Natural killer cell (primary cell): Measurements from ENCODE around the gene XK. TPM values are rescaled to one million over a fixed set of nuclear protein-coding genes. Genes with fewer than 3 reads are reported as not detected.
"Not testable (repeated sequence)": the region's sequence is repeated elsewhere in the genome, so short reads cannot be mapped to it uniquely, and the experiment has no call there.

ENCODE experiments used
- ATAC-seq, 3 donors: fragments of 150-1000 bp in 2 of 3; fragments of 200-7000 bp in 1 of 3; cut with Tn5 transposase; 1 replicate in 1 of 3; 2 replicates in 2 of 3; pipeline ENCODE4 v1.10.0; 2021; ENCODE audit warnings: mild to moderate bottlenecking in 2 of 3, moderate library complexity in 2 of 3
- DNase-seq, 2 donors: peaks; one replicate each; pipeline versions ENCODE4 v3.0.0 to v3.0.0-alpha.2; 2013 to 2021; ENCODE audit warnings: mixed read lengths in 1 of 2
- H3K27ac ChIP-seq: one replicate; pipeline ENCODE4 v1.5.1; 2013; ENCODE audit warnings: mild to moderate bottlenecking, low read length
- H3K27me3 ChIP-seq: one replicate; pipeline ENCODE4 v1.6.1; 2013; ENCODE audit warnings: low read length; ENCODE audit not compliant: control insufficient read depth, insufficient read depth
- H3K36me3 ChIP-seq: one replicate; pipeline ENCODE4 v1.6.1; 2013; ENCODE audit warnings: low read length; ENCODE audit not compliant: control insufficient read depth, insufficient read depth
- H3K4me1 ChIP-seq: one replicate; pipeline ENCODE4 v1.6.1; 2013; ENCODE audit warnings: low read length; ENCODE audit not compliant: control insufficient read depth, insufficient read depth
- H3K4me3 ChIP-seq: one replicate; pipeline ENCODE4 v1.5.1; 2013; ENCODE audit warnings: low read length
- H3K9me3 ChIP-seq: one replicate; pipeline ENCODE4 v1.6.1; 2013; ENCODE audit warnings: low read length; ENCODE audit not compliant: control insufficient read depth, insufficient read depth
- H3K27ac Mint-ChIP-seq, 2 donors: one replicate each; pipeline ENCODE4 v1.8.0; 2022; ENCODE audit warnings: mild to moderate bottlenecking in 2 of 2, mixed read lengths in 2 of 2, moderate library complexity in 1 of 2
- H3K27me3 Mint-ChIP-seq, 2 donors: one replicate each; pipeline ENCODE4 v1.8.0; 2022; ENCODE audit warnings: low read depth in 2 of 2, mixed read lengths in 2 of 2
- H3K36me3 Mint-ChIP-seq: one replicate; pipeline ENCODE4 v1.8.0; 2022; ENCODE audit warnings: mixed read lengths
- H3K4me1 Mint-ChIP-seq, 2 donors: one replicate each; pipeline ENCODE4 v1.8.0; 2022; ENCODE audit warnings: mixed read lengths in 2 of 2
- H3K4me3 Mint-ChIP-seq: one replicate; pipeline ENCODE4 v1.8.0; 2022; ENCODE audit warnings: mild to moderate bottlenecking, moderate library complexity, mixed read lengths
- H3K9me3 Mint-ChIP-seq, 2 donors: one replicate each; pipeline ENCODE4 v1.8.0; 2022; ENCODE audit warnings: mixed read lengths in 2 of 2
- WGBS: methylation state at CpG from one replicate; pipeline ENCODE4 v1.1.7; 2013; ENCODE audit warnings: missing lambda C conversion rate; ENCODE audit not compliant: insufficient coverage; 5-methylcytosine and 5-hydroxymethylcytosine counted together
- intact Hi-C: fragments of 100-400 bp; cut with micrococcal nuclease; formaldehyde crosslinking; loops from one replicate; pipeline ENCODE4 v1.14.2; 2022
- total RNA-seq, 4 donors: library from RNA; stranded (reverse); fragments of 120-200 nt in 1 of 4; gene quantifications; one replicate each; pipeline versions ENCODE4 v1.2.3 to v1.2.4, GENCODE V29; 2013 to 2022
- TF ChIP-seq, protein P1 (sequence below): fragments of 200-600 bp; IDR thresholded peaks from one replicate; pipeline ENCODE4 v1.8.0; 2022; ENCODE audit warnings: antibody characterized with exemption

The XK gene
- total RNA-seq, 3 donors from 2014 or later (not counting 1 experiment from before 2014, with no cell fraction given): 0.29 to 1.3 (median 0.56) TPM

- Histone ChIP-seq H3K4me3 (no peak overlapping the region), H3K4me1 (no peaks in the 10 kb centered on the region), H3K27ac (no peak overlapping the region), H3K36me3 (no peaks in the 10 kb centered on the region), H3K27me3 (no peaks in the 10 kb centered on the region), H3K9me3 (no peaks in the 10 kb centered on the region)
- Mint-ChIP-seq H3K4me3 (no peak overlapping the region), H3K27ac (no peak overlapping the region), H3K4me1 (peaks cover 7 to 16% of the 10 kb centered on the region in 2 donors), H3K36me3 (no peaks in the 10 kb centered on the region), H3K27me3 (no peaks in the 10 kb centered on the region), H3K9me3 (no peaks in the 10 kb centered on the region)
- intact Hi-C loops: no loop called here
- ATAC-seq (no peak), DNase-seq (no peak)
- TF ChIP-seq, protein P1, sequence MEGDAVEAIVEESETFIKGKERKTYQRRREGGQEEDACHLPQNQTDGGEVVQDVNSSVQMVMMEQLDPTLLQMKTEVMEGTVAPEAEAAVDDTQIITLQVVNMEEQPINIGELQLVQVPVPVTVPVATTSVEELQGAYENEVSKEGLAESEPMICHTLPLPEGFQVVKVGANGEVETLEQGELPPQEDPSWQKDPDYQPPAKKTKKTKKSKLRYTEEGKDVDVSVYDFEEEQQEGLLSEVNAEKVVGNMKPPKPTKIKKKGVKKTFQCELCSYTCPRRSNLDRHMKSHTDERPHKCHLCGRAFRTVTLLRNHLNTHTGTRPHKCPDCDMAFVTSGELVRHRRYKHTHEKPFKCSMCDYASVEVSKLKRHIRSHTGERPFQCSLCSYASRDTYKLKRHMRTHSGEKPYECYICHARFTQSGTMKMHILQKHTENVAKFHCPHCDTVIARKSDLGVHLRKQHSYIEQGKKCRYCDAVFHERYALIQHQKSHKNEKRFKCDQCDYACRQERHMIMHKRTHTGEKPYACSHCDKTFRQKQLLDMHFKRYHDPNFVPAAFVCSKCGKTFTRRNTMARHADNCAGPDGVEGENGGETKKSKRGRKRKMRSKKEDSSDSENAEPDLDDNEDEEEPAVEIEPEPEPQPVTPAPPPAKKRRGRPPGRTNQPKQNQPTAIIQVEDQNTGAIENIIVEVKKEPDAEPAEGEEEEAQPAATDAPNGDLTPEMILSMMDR: no peak
- WGBS: 81% methylated on average over 3 of the region's 3 CpGs
Observed at GRCh38 chrX:37641859-37642258, 43.7 kb upstream of the XK start.

- TF ChIP-seq, protein P1: no peak
- H3K36me3 ChIP-seq: no peaks in the 10 kb centered on the region
- no peaks in the 10 kb centered on the region for H3K27me3 ChIP-seq
- H3K4me1 ChIP-seq: no peaks in the 10 kb centered on the region
- no peaks in the 10 kb centered on the region for H3K36me3 Mint-ChIP-seq
- H3K4me3 ChIP-seq: no peak overlapping the region
- H3K4me1 Mint-ChIP-seq: peaks cover 6 to 7% of the 10 kb centered on the region in 2 donors
- WGBS: 84% methylated on average over 6 of the region's 6 CpGs
- DNase-seq (no peak), ATAC-seq (no peak)
- H3K4me3 Mint-ChIP-seq: no peak overlapping the region
- intact Hi-C loops: no loop called here
- H3K27ac Mint-ChIP-seq: no peak overlapping the region
- H3K27me3 Mint-ChIP-seq: no peaks in the 10 kb centered on the region
- H3K27ac ChIP-seq: no peak overlapping the region
- no peaks in the 10 kb centered on the region for H3K9me3 Mint-ChIP-seq
- no peaks in the 10 kb centered on the region for H3K9me3 ChIP-seq
Observed at GRCh38 chrX:37644381-37645305, 40.9 kb upstream of the XK start.

DNA sequence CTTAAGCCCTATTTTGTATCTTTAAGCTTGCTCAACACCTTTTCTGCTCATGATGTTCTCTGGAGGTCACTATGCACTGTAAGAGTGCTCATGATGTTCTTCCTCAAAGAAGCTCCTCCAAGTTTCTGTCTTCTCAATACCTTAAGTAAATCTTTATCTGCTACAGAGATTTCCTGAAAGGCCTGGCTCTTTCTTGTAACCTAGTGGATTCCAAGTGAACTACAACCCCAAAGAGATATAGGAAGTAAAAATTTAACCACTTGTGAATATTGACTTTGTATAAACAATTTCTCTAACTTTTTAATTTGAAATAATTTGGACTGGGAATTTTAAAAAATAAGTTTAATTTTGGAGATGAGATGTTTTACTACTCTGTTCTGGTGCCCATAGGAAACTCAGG is 39.3 kb upstream of the XK start:
- Mint-ChIP-seq H3K4me1 (peaks cover 6 to 7% of the 10 kb centered on the region in 2 donors), H3K4me3 (no peak overlapping the region), H3K27me3 (no peaks in the 10 kb centered on the region), H3K27ac (no peak overlapping the region), H3K9me3 (no peaks in the 10 kb centered on the region), H3K36me3 (no peaks in the 10 kb centered on the region)
- Histone ChIP-seq H3K27me3 (no peaks in the 10 kb centered on the region), H3K27ac (no peak overlapping the region), H3K4me3 (no peak overlapping the region), H3K4me1 (no peaks in the 10 kb centered on the region), H3K36me3 (no peaks in the 10 kb centered on the region), H3K9me3 (no peaks in the 10 kb centered on the region)
- TF ChIP-seq, protein P1: no peak
- DNase-seq (no peak), ATAC-seq (no peak)
- intact Hi-C loops: no loop called here

- WGBS: no CpG with 5 or more reads among the region's 2 CpGs
- H3K36me3 ChIP-seq, H3K27me3 Mint-ChIP-seq, intact Hi-C loops, H3K27ac Mint-ChIP-seq, ATAC-seq, H3K36me3 Mint-ChIP-seq, H3K27ac ChIP-seq, H3K4me1 ChIP-seq, H3K27me3 ChIP-seq, DNase-seq, H3K9me3 ChIP-seq, H3K4me3 ChIP-seq, H3K9me3 Mint-ChIP-seq, H3K4me3 Mint-ChIP-seq: not testable (repeated sequence)
- peaks cover 2 to 11% of the 10 kb centered on the region in 2 donors for H3K4me1 Mint-ChIP-seq
Observed at GRCh38 chrX:37650879-37651278, 34.7 kb upstream of the XK start.
